ENCODE results near the gene CAND2.

DNA sequence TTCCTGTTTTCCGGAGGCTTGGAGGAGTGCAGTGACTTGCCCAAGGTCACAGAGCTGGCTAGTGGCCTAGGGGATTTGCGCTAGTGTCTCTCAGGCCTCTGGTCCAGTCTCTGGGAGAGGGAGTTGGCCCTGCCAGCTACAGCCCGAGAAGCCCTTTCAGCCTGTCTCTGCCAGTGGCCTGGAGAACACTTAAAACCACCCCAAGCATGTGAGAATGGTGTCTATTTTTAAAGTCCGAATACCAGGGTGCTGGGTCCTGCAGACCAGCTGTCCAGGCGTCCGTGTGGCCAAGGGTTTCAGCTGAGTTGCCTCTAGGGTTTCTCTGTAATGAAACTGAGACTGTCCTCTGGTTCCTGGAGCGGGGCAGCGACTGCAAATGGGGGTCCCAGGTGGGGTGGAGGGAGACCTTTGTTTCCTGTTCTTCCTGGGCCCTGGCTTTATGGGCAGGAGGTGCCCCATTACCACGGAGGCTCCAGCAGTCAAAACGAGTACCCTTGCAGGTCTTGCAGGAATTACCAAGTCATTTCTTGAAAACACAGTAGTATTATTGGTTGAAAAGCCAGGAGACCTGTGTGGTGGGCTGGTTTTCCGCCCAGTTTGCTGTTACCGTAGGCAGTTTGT lies 2.2 kb downstream of the CAND2 start:
- TF ChIP-seq, protein P1, sequence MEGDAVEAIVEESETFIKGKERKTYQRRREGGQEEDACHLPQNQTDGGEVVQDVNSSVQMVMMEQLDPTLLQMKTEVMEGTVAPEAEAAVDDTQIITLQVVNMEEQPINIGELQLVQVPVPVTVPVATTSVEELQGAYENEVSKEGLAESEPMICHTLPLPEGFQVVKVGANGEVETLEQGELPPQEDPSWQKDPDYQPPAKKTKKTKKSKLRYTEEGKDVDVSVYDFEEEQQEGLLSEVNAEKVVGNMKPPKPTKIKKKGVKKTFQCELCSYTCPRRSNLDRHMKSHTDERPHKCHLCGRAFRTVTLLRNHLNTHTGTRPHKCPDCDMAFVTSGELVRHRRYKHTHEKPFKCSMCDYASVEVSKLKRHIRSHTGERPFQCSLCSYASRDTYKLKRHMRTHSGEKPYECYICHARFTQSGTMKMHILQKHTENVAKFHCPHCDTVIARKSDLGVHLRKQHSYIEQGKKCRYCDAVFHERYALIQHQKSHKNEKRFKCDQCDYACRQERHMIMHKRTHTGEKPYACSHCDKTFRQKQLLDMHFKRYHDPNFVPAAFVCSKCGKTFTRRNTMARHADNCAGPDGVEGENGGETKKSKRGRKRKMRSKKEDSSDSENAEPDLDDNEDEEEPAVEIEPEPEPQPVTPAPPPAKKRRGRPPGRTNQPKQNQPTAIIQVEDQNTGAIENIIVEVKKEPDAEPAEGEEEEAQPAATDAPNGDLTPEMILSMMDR (IDR thresholded peaks at IDR 0.05) = no peak
- no peak for TF ChIP-seq POLR2AphosphoS5 (IDR thresholded peaks at IDR 0.05)
- no peak for TF ChIP-seq POLR2A (IDR thresholded peaks at IDR 0.05)

Measured in gastroesophageal sphincter (tissue), 3 donors.